Pancreas (tissue), 10 donors: ENCODE results near the gene CDY2A. TPM values are rescaled to one million over a fixed set of nuclear protein-coding genes. Genes with fewer than 3 reads are reported as not detected.
"Not testable (repeated sequence)": the region's sequence is repeated elsewhere in the genome, so short reads cannot be mapped to it uniquely, and the experiment has no call there.

Experiments
- ATAC-seq, 4 donors: fragments of 200-7000 bp; cut with Tn5 transposase; one replicate each; pipeline versions ENCODE4 v1.8.0 to v1.9.1; 2020; ENCODE audit warnings: mild to moderate bottlenecking in 4 of 4, moderate library complexity in 4 of 4
- DNase-seq, 6 donors: peaks; one replicate each; pipeline ENCODE4 v3.0.0-alpha.2; 2020
- FAIRE-seq: peaks from 2 replicates; lab custom pipeline; 2012; peaks lifted over from hg19 to GRCh38; lab: Jason Lieb, UNC
- H3K27ac ChIP-seq, 4 donors: fragments of 200-600 bp; sonication (generic); 1 replicate in 3 of 4; 2 replicates in 1 of 4; pipeline versions ENCODE4 v1.5.0 to v1.8.0; 2020
- H3K27me3 ChIP-seq, 4 donors: fragments of 200-600 bp; one replicate each; pipeline ENCODE4 v1.8.0; 2021
- H3K36me3 ChIP-seq, 3 donors: fragments of 200-600 bp; sonication (generic) in 1 of 3; one replicate each; pipeline versions ENCODE4 v1.5.0 to v1.8.0; 2020 to 2021
- H3K4me1 ChIP-seq, 3 donors: fragments of 200-600 bp; one replicate each; pipeline ENCODE4 v1.8.0; 2021
- H3K4me3 ChIP-seq, 4 donors: fragments of 200-600 bp; sonication (generic) in 2 of 4; one replicate each; pipeline versions ENCODE4 v1.5.0 to v1.8.0; 2020 to 2021
- H3K9me3 ChIP-seq, 4 donors: fragments of 200-600 bp; one replicate each; pipeline ENCODE4 v1.8.0; 2021
- WGBS, 2 donors: extraction: QIAGEN DNeasy Blood & Tissue Kit; methylation state at CpG; one replicate each; pipeline ENCODE4 v1.1.7; 2013; 5-methylcytosine and 5-hydroxymethylcytosine counted together
- intact Hi-C, 3 donors: fragments of 100-400 bp; cut with DNase I; formaldehyde crosslinking; loops; one replicate each; pipeline versions ENCODE4 v1.11.1 to v1.14.2; 2022
- polyA plus RNA-seq, 2 donors: library from polyadenylated mRNA; stranded (reverse); fragments of 200-250 nt; gene quantifications; one replicate each; pipeline ENCODE4 v1.2.3, GENCODE V29; 2013
- total RNA-seq, 6 donors: library from RNA; stranded (reverse); fragmentation: NEBNext Ultra II Directional in 4 of 6; extraction: Animal tissue kit (Norgen Biotek cat#: 25700) in 4 of 6; gene quantifications; one replicate each; pipeline versions ENCODE4 v1.2.1 to v1.2.4, GENCODE V29; 2021 to 2023
- donor health status: healthy with polysubstance abuse.
- donor health status: DM: no; HTN: no; CAD: no; lungs with moderate emphysema.
- donor health status: DM: no; HTN: no; CAD: no.
- donor health status: control.
- donor health status: control.
- donor health status: Bipolar disorder and iron deficiency.
- donor health status: DM: yes; HTN: yes; CAD: no.
- donor health status: DM: no; HTN: no; CAD: no.
- donor health status: DM: no; HTN: no; CAD: no.
- donor health status: DM: yes; HTN: yes; CAD: no.

CDY2A gene
- total and polyA plus RNA-seq, 8 donors = not detected

- WGBS, 2 donors = no CpG with 5 or more reads among the region's 3 CpGs
- intact Hi-C loops, ATAC-seq, H3K27me3 ChIP-seq, H3K9me3 ChIP-seq, H3K4me1 ChIP-seq, DNase-seq, H3K36me3 ChIP-seq, FAIRE-seq, H3K27ac ChIP-seq, H3K4me3 ChIP-seq: not testable (repeated sequence)
Observed at GRCh38 chrY:18056473-18056872, 30.9 kb downstream of the CDY2A start.

GRCh38 chrY:18073464-18073863 lies 47.9 kb downstream of the CDY2A start:
- H3K27me3 ChIP-seq, H3K4me3 ChIP-seq, intact Hi-C loops, ATAC-seq, FAIRE-seq, H3K9me3 ChIP-seq, H3K36me3 ChIP-seq, DNase-seq, H3K27ac ChIP-seq, H3K4me1 ChIP-seq: not testable (repeated sequence)
- whole genome bisulfite sequencing, 2 donors = no CpG with 5 or more reads among the region's 12 CpGs

Other genes with a start within 250 kb of the CDY2A start
- gene CDY2B, start 145.6 kb upstream of the CDY2A start, total RNA-seq = not detected
- not detected for gene CDY2B, start 145.6 kb upstream of the CDY2A start, polyA plus RNA-seq